MM.1S (cell line): ENCODE data around the gene CBR4.
A peak's percentile ranks its signal among the peaks of the same experiment; 100 is the strongest.

Experiments used
- EZH2phosphoT487 ChIP-seq: fragments of 300-600 bp; sonication (generic); IDR thresholded peaks from 2 replicates; pipeline ENCODE4 v1.6.1; 2018; ENCODE audit warnings: antibody characterized with exemption, low read length
- TF ChIP-seq, protein P1 (sequence below): fragments of 300-600 bp; sonication (generic); IDR thresholded peaks from 2 replicates; pipeline ENCODE4 v1.5.1; 2016; ENCODE audit warnings: antibody characterized with exemption, low read length, mixed read lengths

DNA sequence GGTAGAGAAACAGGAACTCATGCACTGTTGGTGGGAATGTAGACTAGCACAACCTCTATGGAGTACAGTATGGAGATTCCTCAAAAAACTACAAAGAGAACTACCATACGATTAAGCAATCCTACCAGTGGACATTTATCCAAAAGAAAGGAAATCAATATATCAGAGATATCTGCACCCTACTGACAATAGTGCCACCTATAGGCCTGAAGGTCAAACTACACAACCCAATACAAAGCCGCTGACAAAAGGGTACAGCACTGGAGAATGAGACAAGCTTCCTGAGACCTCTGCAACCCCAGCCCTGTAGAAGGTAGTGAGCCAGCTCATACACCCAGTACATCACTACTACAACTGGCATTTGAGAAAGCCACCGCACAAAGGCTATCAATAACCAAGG, 67.1 kb downstream of the CBR4 start:
- TF ChIP-seq, protein P1, sequence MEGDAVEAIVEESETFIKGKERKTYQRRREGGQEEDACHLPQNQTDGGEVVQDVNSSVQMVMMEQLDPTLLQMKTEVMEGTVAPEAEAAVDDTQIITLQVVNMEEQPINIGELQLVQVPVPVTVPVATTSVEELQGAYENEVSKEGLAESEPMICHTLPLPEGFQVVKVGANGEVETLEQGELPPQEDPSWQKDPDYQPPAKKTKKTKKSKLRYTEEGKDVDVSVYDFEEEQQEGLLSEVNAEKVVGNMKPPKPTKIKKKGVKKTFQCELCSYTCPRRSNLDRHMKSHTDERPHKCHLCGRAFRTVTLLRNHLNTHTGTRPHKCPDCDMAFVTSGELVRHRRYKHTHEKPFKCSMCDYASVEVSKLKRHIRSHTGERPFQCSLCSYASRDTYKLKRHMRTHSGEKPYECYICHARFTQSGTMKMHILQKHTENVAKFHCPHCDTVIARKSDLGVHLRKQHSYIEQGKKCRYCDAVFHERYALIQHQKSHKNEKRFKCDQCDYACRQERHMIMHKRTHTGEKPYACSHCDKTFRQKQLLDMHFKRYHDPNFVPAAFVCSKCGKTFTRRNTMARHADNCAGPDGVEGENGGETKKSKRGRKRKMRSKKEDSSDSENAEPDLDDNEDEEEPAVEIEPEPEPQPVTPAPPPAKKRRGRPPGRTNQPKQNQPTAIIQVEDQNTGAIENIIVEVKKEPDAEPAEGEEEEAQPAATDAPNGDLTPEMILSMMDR: peak; percentile 62
- TF ChIP-seq EZH2phosphoT487: no peak
